Measurements from ENCODE around the gene MAPK4.

- TF ChIP-seq EZH2phosphoT487 (IDR thresholded peaks at IDR 0.05; ENCODE audit: borderline replicate concordance) (no peak), CTCF (conservative IDR thresholded peaks at IDR 0.05; ENCODE audit: low read length) (no peak)
Measured at GRCh38 chr18:50696436-50696835, 136.5 kb downstream of the MAPK4 start.
